A549 (cell line): ENCODE data around the gene LDHAL6B.

ENCODE experiments used
- CTCF ChIP-seq: fragments of >200 bp; sonication (Bioruptor Twin); formaldehyde crosslinking; IDR thresholded peaks from 3 replicates; pipeline ENCODE4 v1.5.1; 2016
- NR3C1 ChIP-seq: fragments of >200 bp; sonication (Bioruptor Twin); formaldehyde crosslinking; IDR thresholded peaks from 3 replicates; pipeline ENCODE4 v1.6.1; 2017
- TF ChIP-seq, protein P1 (sequence below): fragments of 150-350 bp; IDR thresholded peaks from 2 replicates; pipeline ENCODE4 v1.6.1; 2014; ENCODE audit warnings: low read depth, mild to moderate bottlenecking, low read length

DNA sequence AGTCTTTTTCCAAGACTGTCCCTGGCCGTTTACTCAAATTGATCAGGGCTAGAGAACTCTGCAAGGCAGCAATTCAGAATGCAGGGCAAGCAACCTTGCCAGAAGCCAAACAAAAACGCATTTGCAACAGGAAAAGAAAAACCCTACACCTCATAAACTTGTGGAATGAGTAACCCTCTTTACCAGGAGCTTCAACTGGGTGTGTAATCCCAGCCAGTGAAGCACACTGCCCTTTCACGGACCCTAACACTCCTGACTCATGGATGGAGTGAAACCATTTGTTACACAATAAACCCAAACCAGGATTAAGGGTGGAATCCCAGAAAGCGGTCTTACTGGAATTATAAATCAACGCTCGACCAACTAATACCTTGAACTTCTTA, 14.8 kb upstream of the LDHAL6B start:
- no peak for TF ChIP-seq CTCF
- TF ChIP-seq, protein P1, sequence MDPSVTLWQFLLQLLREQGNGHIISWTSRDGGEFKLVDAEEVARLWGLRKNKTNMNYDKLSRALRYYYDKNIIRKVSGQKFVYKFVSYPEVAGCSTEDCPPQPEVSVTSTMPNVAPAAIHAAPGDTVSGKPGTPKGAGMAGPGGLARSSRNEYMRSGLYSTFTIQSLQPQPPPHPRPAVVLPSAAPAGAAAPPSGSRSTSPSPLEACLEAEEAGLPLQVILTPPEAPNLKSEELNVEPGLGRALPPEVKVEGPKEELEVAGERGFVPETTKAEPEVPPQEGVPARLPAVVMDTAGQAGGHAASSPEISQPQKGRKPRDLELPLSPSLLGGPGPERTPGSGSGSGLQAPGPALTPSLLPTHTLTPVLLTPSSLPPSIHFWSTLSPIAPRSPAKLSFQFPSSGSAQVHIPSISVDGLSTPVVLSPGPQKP = no peak
- no peak for TF ChIP-seq NR3C1
